Lower leg skin (tissue), 4 donors: ENCODE data around the gene TBRG4. TPM values are rescaled to one million over a fixed set of nuclear protein-coding genes. Genes with fewer than 3 reads are reported as not detected.
"Not testable (repeated sequence)": the region's sequence is repeated elsewhere in the genome, so short reads cannot be mapped to it uniquely, and the experiment has no call there.

ENCODE experiments used
- DNase-seq, 2 donors: peaks; one replicate each; pipeline ENCODE4 v3.0.0-alpha.2; 2019; ENCODE audit warnings: low spot score in 2 of 2
- H3K4me3 ChIP-seq: fragments of 200-600 bp; sonication (generic); 2 replicates; pipeline ENCODE4 v1.5.1; 2017; ENCODE audit warnings: mild to moderate bottlenecking, low read depth; ENCODE audit not compliant: poor library complexity, severe bottlenecking
- CTCF ChIP-seq, 3 donors: fragments of 450-650 bp; IDR thresholded peaks; one replicate each; pipeline ENCODE4 v1.5.1; 2016; ENCODE audit warnings: antibody characterized with exemption in 3 of 3, mild to moderate bottlenecking in 3 of 3, moderate library complexity in 2 of 3
- POLR2A ChIP-seq, 2 donors: fragments of 450-650 bp; IDR thresholded peaks; one replicate each; pipeline ENCODE4 v1.6.1; 2016 to 2017; ENCODE audit warnings: antibody characterized with exemption in 2 of 2, mild to moderate bottlenecking in 1 of 2, moderate library complexity in 1 of 2
- WGBS, 2 donors: methylation state at CpG; one replicate each; pipeline ENCODE4 v1.1.5; 2018; 5-methylcytosine and 5-hydroxymethylcytosine counted together
- intact Hi-C: fragments of 100-400 bp; cut with DNase I; formaldehyde crosslinking; loops from one replicate; pipeline ENCODE4 v1.15.0; 2023; ENCODE audit warnings: low total_unique reads
- total RNA-seq, 4 donors: library from RNA; depleted of rRNA; stranded (reverse); fragments of >200 nt; gene quantifications; one replicate each; pipeline ENCODE4 v1.1.0, GENCODE V29; 2016

The TBRG4 gene
- total RNA-seq, 4 donors from 2014 or later: 46.0 to 62.3 (median 58.1) TPM

GRCh38 chr7:45157653-45158401, 46.3 kb upstream of the TBRG4 start, which contains the start of gene RAMP3:
RAMP3 (plus strand) TSS chr7:45157791; CDS start chr7:45157829, 38 bp downstream.
- 17 to 23% methylated on average over 29 to 32 of the region's 56 CpGs for WGBS, 2 donors
- no peak for TF ChIP-seq POLR2A (IDR thresholded peaks at IDR 0.05)
- no peak for TF ChIP-seq CTCF (IDR thresholded peaks at IDR 0.05)

GRCh38 chr7:45157286-45157652, 45.8 kb upstream of the TBRG4 start:
- intact Hi-C loops: loop anchor here (5.0 kb wide), 1 partner anchor 105 kb away; no protein-coding TSS in a partner anchor
- DNase-seq: no peak
- TF ChIP-seq CTCF (IDR thresholded peaks at IDR 0.05): no peak
- TF ChIP-seq POLR2A (IDR thresholded peaks at IDR 0.05): no peak
- no peak overlapping the region for H3K4me3 ChIP-seq
- 11 to 15% methylated on average over 14 of the region's 14 CpGs for WGBS, 2 donors

More at GRCh38 chr7:45157653-45158401, 46.3 kb upstream of the TBRG4 start, which contains the start of gene RAMP3:
- intact Hi-C loops: loop anchor here (5.0 kb wide), 1 partner anchor 104 kb away; no protein-coding TSS in a partner anchor
- no peak for DNase-seq
- H3K4me3 ChIP-seq: no peak within 1 kb of the TSS

DNA sequence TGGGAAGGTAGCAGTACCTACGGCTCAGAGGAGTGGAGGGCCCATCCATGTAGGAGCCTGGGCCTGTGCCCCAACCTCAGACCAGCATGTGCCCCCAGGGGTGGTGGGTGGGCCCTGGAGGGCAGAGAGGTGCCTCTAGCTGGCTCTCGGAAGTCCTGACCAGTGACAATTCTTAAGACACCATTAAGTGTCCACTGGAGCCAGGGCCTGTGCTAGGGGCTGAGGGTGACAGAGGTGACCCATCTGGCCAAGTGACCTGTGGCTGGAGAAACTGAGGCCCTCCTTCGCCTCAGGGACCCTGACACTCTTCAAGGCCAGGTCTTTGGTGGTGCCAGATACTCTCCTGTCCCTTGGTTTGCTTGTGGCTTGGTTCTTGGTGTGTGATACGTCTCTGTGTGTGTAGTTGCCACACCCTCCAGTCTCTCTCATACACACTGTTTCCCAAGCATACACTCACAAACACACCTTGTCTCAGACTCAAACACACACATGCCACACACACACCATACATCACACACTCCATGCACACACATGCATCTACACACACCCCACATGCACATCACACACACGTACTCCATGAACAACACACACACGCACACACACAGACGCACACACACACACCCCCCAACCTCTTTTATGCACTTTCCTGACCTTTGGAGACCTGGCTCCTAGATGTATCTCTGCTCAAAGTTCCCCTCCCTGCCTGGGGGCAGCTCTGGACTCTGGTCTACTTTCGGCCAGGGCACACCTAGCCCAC, 45.2 kb upstream of the TBRG4 start:
- no peak for DNase-seq
- intact Hi-C loops: loop anchor here (5.0 kb wide), 1 partner anchor 106 kb away; no protein-coding TSS in a partner anchor
- WGBS, 2 donors: 81 to 84% methylated on average over 7 to 8 of the region's 8 CpGs
- TF ChIP-seq CTCF (IDR thresholded peaks at IDR 0.05) (no peak), POLR2A (IDR thresholded peaks at IDR 0.05) (no peak)
- no peak overlapping the region for H3K4me3 ChIP-seq

DNA sequence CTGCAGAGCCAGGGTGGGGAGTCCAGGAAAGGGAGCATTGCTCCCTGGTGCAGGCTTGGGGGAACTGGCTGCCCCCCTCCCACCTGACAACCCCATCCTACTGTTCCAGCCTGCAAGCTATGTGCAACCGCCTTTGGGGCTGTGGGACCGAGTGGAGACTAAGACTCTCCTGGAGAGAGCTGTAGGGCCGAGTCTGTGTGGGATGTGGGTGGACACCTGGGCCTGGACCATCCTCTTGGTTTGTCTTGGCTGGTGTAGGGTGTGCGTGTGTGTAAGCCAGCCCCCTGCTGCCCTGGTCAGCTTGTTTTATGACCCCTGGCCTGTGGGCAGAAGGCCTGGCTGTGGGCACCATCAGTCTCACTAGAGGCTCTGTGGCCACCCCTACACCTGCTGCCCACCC, 44.4 kb upstream of the TBRG4 start:
- WGBS, 2 donors: 85 to 90% methylated on average over 4 of the region's 4 CpGs
- DNase-seq: no peak
- H3K4me3 ChIP-seq: no peak overlapping the region
- no peak for TF ChIP-seq CTCF (IDR thresholded peaks at IDR 0.05)
- TF ChIP-seq POLR2A (IDR thresholded peaks at IDR 0.05): no peak
- intact Hi-C loops: loop anchor here (5.0 kb wide), 1 partner anchor 106 kb away; no protein-coding TSS in a partner anchor

- intact Hi-C loops: loop anchor here (5.0 kb wide), 1 partner anchor 107 kb away; no protein-coding TSS in a partner anchor
Observed at GRCh38 chr7:45155357-45155900, 43.9 kb upstream of the TBRG4 start.

DNA sequence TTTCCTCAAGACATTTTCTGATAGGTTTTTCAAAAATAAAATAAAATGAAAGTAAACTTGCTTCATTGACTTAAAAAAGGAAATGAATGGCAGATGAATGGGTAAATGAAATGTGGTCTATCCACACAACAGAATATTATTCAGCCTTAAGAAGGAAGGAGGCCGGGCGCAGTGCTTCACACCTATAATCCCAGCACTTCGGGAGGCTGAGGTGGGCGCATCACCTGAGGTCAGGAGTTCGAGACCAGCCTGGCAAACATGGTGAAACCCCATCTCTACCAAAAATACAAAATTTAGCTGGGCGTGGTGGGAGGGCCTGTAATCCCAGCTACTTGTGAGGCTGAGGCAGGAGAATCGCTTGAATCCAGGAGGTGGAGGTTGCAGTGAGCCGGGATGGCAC, 42.4 kb upstream of the TBRG4 start:
- H3K4me3 ChIP-seq, DNase-seq, intact Hi-C loops: not testable (repeated sequence)
- WGBS, 2 donors: 87 to 88% methylated on average over 8 of the region's 8 CpGs

More at GRCh38 chr7:45155357-45155900, 43.9 kb upstream of the TBRG4 start:
- 86 to 89% methylated on average over 9 of the region's 9 CpGs for WGBS, 2 donors
- no peak overlapping the region for H3K4me3 ChIP-seq
- no peak for DNase-seq
- TF ChIP-seq POLR2A (IDR thresholded peaks at IDR 0.05) (no peak), CTCF (IDR thresholded peaks at IDR 0.05) (no peak)
